Loucy (cell line): ENCODE results near the gene OTOA.
A peak's percentile ranks its signal among the peaks of the same experiment; 100 is the strongest.

Experiments
- H2AFZ ChIP-seq: fragments of 200-600 bp; sonication (generic); 2 replicates; pipeline ENCODE4 v1.6.0; 2016; ENCODE audit warnings: antibody characterized with exemption, mild to moderate bottlenecking, low read length, moderate library complexity
- H3F3A ChIP-seq: fragments of 200-600 bp; 2 replicates; pipeline ENCODE4 v1.6.0; 2016; ENCODE audit warnings: antibody characterized with exemption, low read depth, mild to moderate bottlenecking
- H3K27me3 ChIP-seq: fragments of 200-600 bp; sonication (generic); 2 replicates; pipeline ENCODE4 v1.6.1; 2014; ENCODE audit warnings: low read length, mild to moderate bottlenecking; ENCODE audit not compliant: insufficient read depth, poor library complexity, severe bottlenecking
- H3K36me3 ChIP-seq: fragments of 200-600 bp; sonication (generic); 2 replicates; pipeline ENCODE4 v1.6.1; 2016; ENCODE audit warnings: low read length; ENCODE audit not compliant: insufficient read depth
- H3K4me1 ChIP-seq: fragments of 200-600 bp; sonication (generic); 2 replicates; pipeline ENCODE4 v1.5.1; 2014; ENCODE audit warnings: low read length, mild to moderate bottlenecking; ENCODE audit not compliant: insufficient read depth, poor library complexity, severe bottlenecking
- H3K4me2 ChIP-seq: fragments of 200-600 bp; sonication (generic); 2 replicates; pipeline ENCODE4 v1.6.0; 2014; ENCODE audit warnings: antibody characterized with exemption, low read length, low read depth, mild to moderate bottlenecking; ENCODE audit not compliant: poor library complexity, severe bottlenecking
- H3K4me3 ChIP-seq: fragments of 200-600 bp; sonication (generic); 2 replicates; pipeline ENCODE4 v1.5.1; 2014; ENCODE audit warnings: low read length, mild to moderate bottlenecking, mixed read lengths; ENCODE audit not compliant: poor library complexity, severe bottlenecking
- H3K79me2 ChIP-seq: fragments of 200-600 bp; sonication (generic); 2 replicates; pipeline ENCODE4 v1.6.1; 2014; ENCODE audit warnings: low read length; ENCODE audit not compliant: insufficient read depth
- H3K9ac ChIP-seq: fragments of 200-600 bp; sonication (generic); 2 replicates; pipeline ENCODE4 v1.6.0; 2014; ENCODE audit warnings: mild to moderate bottlenecking, low read depth, low read length, moderate library complexity; ENCODE audit not compliant: poor library complexity, severe bottlenecking
- H3K9me2 ChIP-seq: fragments of 200-600 bp; sonication (generic); replicated peaks from 2 replicates; pipeline ENCODE4 v1.6.1; 2016; ENCODE audit warnings: low read depth, low read length, mixed read lengths
- H3K9me3 ChIP-seq: fragments of 200-600 bp; sonication (generic); 2 replicates; pipeline ENCODE4 v1.6.1; 2014; ENCODE audit warnings: mild to moderate bottlenecking, antibody characterized with exemption, low read length, low read depth; ENCODE audit not compliant: insufficient read depth
- H4K20me1 ChIP-seq: fragments of 200-600 bp; sonication (generic); 2 replicates; pipeline ENCODE4 v1.6.0; 2014; ENCODE audit warnings: antibody characterized with exemption, low read length, mild to moderate bottlenecking; ENCODE audit not compliant: insufficient read depth, poor library complexity, severe bottlenecking
- CTCF ChIP-seq: fragments of 200-600 bp; sonication (generic); conservative IDR thresholded peaks from 2 replicates; pipeline ENCODE4 v1.5.1; 2014; ENCODE audit warnings: mild to moderate bottlenecking, antibody characterized with exemption, low read length
- EZH2phosphoT487 ChIP-seq: fragments of 200-600 bp; IDR thresholded peaks from 2 replicates; pipeline ENCODE4 v1.6.1; 2018; ENCODE audit warnings: antibody characterized with exemption, mild to moderate bottlenecking, moderate library complexity, borderline replicate concordance

Gene OTOA

GRCh38 chr16:21663889-21664647, at the start of gene OTOA:
TSS of gene OTOA (plus strand) at chr16:21663968. CDS start at chr16:21678515, 14,547 bp downstream.
- H3K79me2 ChIP-seq: no peaks in the 10 kb centered on the region
- no peak within 1 kb of the TSS for H3K4me2 ChIP-seq
- peaks cover 5% of the 10 kb centered on the region for H3K4me1 ChIP-seq
- H3F3A ChIP-seq: no peaks in the 10 kb centered on the region
- no peaks in the 10 kb centered on the region for H3K36me3 ChIP-seq
- no peak within 1 kb of the TSS for H3K9ac ChIP-seq
- no peaks in the 10 kb centered on the region for H3K27me3 ChIP-seq
- H3K9me2 ChIP-seq: no peaks in the 10 kb centered on the region
- H3K4me3 ChIP-seq: no peak within 1 kb of the TSS
- H3K9me3 ChIP-seq: no peaks in the 10 kb centered on the region
- no peak within 1 kb of the TSS for H2AFZ ChIP-seq
- TF ChIP-seq EZH2phosphoT487 (no peak), CTCF (no peak)
- H4K20me1 ChIP-seq: no peaks in the 10 kb centered on the region

GRCh38 chr16:21614896-21615295, 48.9 kb upstream of the OTOA start:
- no peak overlapping the region for H3K4me3 ChIP-seq
- H3K9me2 ChIP-seq: no peaks in the 10 kb centered on the region
- H3K79me2 ChIP-seq: peaks cover 89% of the 10 kb centered on the region
- H2AFZ ChIP-seq: no peak overlapping the region
- H3K36me3 ChIP-seq: peaks cover 21% of the 10 kb centered on the region; the same call in 1 of the 2 replicates
- H3F3A ChIP-seq: 0 out of 2 replicates have a peak, but pooled peaks cover 5% of the 10 kb centered on the region
- H3K27me3 ChIP-seq: no peaks in the 10 kb centered on the region
- H3K9me3 ChIP-seq: no peaks in the 10 kb centered on the region
- H4K20me1 ChIP-seq: peaks cover 34% of the 10 kb centered on the region
- peaks cover 41% of the 10 kb centered on the region for H3K4me1 ChIP-seq
- H3K4me2 ChIP-seq: no peak overlapping the region
- TF ChIP-seq EZH2phosphoT487 (no peak), CTCF (peak; percentile 66)
- H3K9ac ChIP-seq: no peak overlapping the region

GRCh38 chr16:21617607-21618006, 46.2 kb upstream of the OTOA start:
- no peaks in the 10 kb centered on the region for H3K27me3 ChIP-seq
- H3K9me2 ChIP-seq: no peaks in the 10 kb centered on the region
- H4K20me1 ChIP-seq: peaks cover 12% of the 10 kb centered on the region
- no peak overlapping the region for H3K4me3 ChIP-seq
- H2AFZ ChIP-seq: no peak overlapping the region
- TF ChIP-seq EZH2phosphoT487 (no peak), CTCF (no peak)
- H3K4me1 ChIP-seq: peaks cover 33% of the 10 kb centered on the region
- H3K79me2 ChIP-seq: peaks cover 75% of the 10 kb centered on the region
- no peak overlapping the region for H3K9ac ChIP-seq
- no peak overlapping the region for H3K4me2 ChIP-seq
- H3K9me3 ChIP-seq: no peaks in the 10 kb centered on the region
- H3F3A ChIP-seq: no peaks in the 10 kb centered on the region
- H3K36me3 ChIP-seq: peaks cover 34% of the 10 kb centered on the region
